Pancreas (tissue), 10 donors: ENCODE results near the gene CDCP1. TPM values are rescaled to one million over a fixed set of nuclear protein-coding genes. Genes with fewer than 3 reads are reported as not detected.

ENCODE experiments used
- ATAC-seq, 4 donors: fragments of 200-7000 bp; cut with Tn5 transposase; one replicate each; pipeline versions ENCODE4 v1.8.0 to v1.9.1; 2020; ENCODE audit warnings: mild to moderate bottlenecking in 4 of 4, moderate library complexity in 4 of 4
- DNase-seq, 6 donors: peaks; one replicate each; pipeline ENCODE4 v3.0.0-alpha.2; 2020
- FAIRE-seq: peaks from 2 replicates; lab custom pipeline; 2012; peaks lifted over from hg19 to GRCh38; lab: Jason Lieb, UNC
- H3K27ac ChIP-seq, 4 donors: fragments of 200-600 bp; sonication (generic); 1 replicate in 3 of 4; 2 replicates in 1 of 4; pipeline versions ENCODE4 v1.5.0 to v1.8.0; 2020
- H3K27me3 ChIP-seq, 4 donors: fragments of 200-600 bp; one replicate each; pipeline ENCODE4 v1.8.0; 2021
- H3K36me3 ChIP-seq, 3 donors: fragments of 200-600 bp; sonication (generic) in 1 of 3; one replicate each; pipeline versions ENCODE4 v1.5.0 to v1.8.0; 2020 to 2021
- H3K4me1 ChIP-seq, 3 donors: fragments of 200-600 bp; one replicate each; pipeline ENCODE4 v1.8.0; 2021
- H3K4me3 ChIP-seq, 4 donors: fragments of 200-600 bp; sonication (generic) in 2 of 4; one replicate each; pipeline versions ENCODE4 v1.5.0 to v1.8.0; 2020 to 2021
- H3K9me3 ChIP-seq, 4 donors: fragments of 200-600 bp; one replicate each; pipeline ENCODE4 v1.8.0; 2021
- WGBS, 2 donors: extraction: QIAGEN DNeasy Blood & Tissue Kit; methylation state at CpG; one replicate each; pipeline ENCODE4 v1.1.7; 2013; 5-methylcytosine and 5-hydroxymethylcytosine counted together
- intact Hi-C, 3 donors: fragments of 100-400 bp; cut with DNase I; formaldehyde crosslinking; loops; one replicate each; pipeline versions ENCODE4 v1.11.1 to v1.14.2; 2022
- polyA plus RNA-seq, 2 donors: library from polyadenylated mRNA; stranded (reverse); fragments of 200-250 nt; gene quantifications; one replicate each; pipeline ENCODE4 v1.2.3, GENCODE V29; 2013
- total RNA-seq, 6 donors: library from RNA; stranded (reverse); fragmentation: NEBNext Ultra II Directional in 4 of 6; extraction: Animal tissue kit (Norgen Biotek cat#: 25700) in 4 of 6; gene quantifications; one replicate each; pipeline versions ENCODE4 v1.2.1 to v1.2.4, GENCODE V29; 2021 to 2023
- TF ChIP-seq, protein P1 (sequence below), 4 donors: fragments of 200-600 bp; sonication (generic) in 3 of 4; IDR thresholded peaks; one replicate each; pipeline versions ENCODE4 v1.5.0 to v1.8.0; 2021; ENCODE audit warnings: antibody characterized with exemption in 4 of 4
- donor health status: healthy with polysubstance abuse.
- donor health status: DM: no; HTN: no; CAD: no; lungs with moderate emphysema.
- donor health status: DM: no; HTN: no; CAD: no.
- donor health status: control.
- donor health status: control.
- donor health status: Bipolar disorder and iron deficiency.
- donor health status: DM: yes; HTN: yes; CAD: no.
- donor health status: DM: no; HTN: no; CAD: no.
- donor health status: DM: no; HTN: no; CAD: no.
- donor health status: DM: yes; HTN: yes; CAD: no.

CDCP1 gene
- total and polyA plus RNA-seq, 8 donors: 3.4 to 22.2 (median 9.2) TPM

- Histone ChIP-seq H3K4me3 (no peak overlapping the region), H3K27ac (no peak overlapping the region), H3K36me3 (no peaks in the 10 kb centered on the region), H3K27me3 (no peaks in the 10 kb centered on the region), H3K9me3 (no peaks in the 10 kb centered on the region), H3K4me1 (peaks cover 0 to 10% (median 0%) of the 10 kb centered on the region in 3 donors)
- 83 to 88% methylated on average over 5 of the region's 5 CpGs for WGBS, 2 donors
- TF ChIP-seq, protein P1, sequence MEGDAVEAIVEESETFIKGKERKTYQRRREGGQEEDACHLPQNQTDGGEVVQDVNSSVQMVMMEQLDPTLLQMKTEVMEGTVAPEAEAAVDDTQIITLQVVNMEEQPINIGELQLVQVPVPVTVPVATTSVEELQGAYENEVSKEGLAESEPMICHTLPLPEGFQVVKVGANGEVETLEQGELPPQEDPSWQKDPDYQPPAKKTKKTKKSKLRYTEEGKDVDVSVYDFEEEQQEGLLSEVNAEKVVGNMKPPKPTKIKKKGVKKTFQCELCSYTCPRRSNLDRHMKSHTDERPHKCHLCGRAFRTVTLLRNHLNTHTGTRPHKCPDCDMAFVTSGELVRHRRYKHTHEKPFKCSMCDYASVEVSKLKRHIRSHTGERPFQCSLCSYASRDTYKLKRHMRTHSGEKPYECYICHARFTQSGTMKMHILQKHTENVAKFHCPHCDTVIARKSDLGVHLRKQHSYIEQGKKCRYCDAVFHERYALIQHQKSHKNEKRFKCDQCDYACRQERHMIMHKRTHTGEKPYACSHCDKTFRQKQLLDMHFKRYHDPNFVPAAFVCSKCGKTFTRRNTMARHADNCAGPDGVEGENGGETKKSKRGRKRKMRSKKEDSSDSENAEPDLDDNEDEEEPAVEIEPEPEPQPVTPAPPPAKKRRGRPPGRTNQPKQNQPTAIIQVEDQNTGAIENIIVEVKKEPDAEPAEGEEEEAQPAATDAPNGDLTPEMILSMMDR (IDR thresholded peaks at IDR 0.05): no peak
- intact Hi-C loops: no loop called here
- ATAC-seq (no peak), DNase-seq (no peak), FAIRE-seq (no peak)
Measured at GRCh38 chr3:45132568-45133211, 13.5 kb downstream of the CDCP1 start.

- TF ChIP-seq, protein P1 (IDR thresholded peaks at IDR 0.05): no peak
- H3K27ac ChIP-seq: no peak overlapping the region
- FAIRE-seq (no peak), ATAC-seq (no peak), DNase-seq (no peak)
- intact Hi-C loops: no loop called here
- peaks cover 0 to 2% (median 0%) of the 10 kb centered on the region in 3 donors for H3K4me1 ChIP-seq
- WGBS, 2 donors: 82 to 89% methylated on average over 2 of the region's 2 CpGs
- H3K27me3 ChIP-seq: no peaks in the 10 kb centered on the region
- H3K9me3 ChIP-seq: no peaks in the 10 kb centered on the region
- no peak overlapping the region for H3K4me3 ChIP-seq
- H3K36me3 ChIP-seq: no peaks in the 10 kb centered on the region
Measured at GRCh38 chr3:45131201-45131600, 15.0 kb downstream of the CDCP1 start.

- no peak overlapping the region for H3K27ac ChIP-seq
- intact Hi-C loops: no loop called here
- ATAC-seq: no peak
Measured at GRCh38 chr3:45130476-45130875, 15.7 kb downstream of the CDCP1 start.

GRCh38 chr3:45128950-45129349 is 17.2 kb downstream of the CDCP1 start:
- ATAC-seq (no peak), DNase-seq (no peak), FAIRE-seq (no peak)
- Histone ChIP-seq H3K27ac (no peak overlapping the region), H3K36me3 (no peaks in the 10 kb centered on the region), H3K27me3 (no peaks in the 10 kb centered on the region), H3K9me3 (no peaks in the 10 kb centered on the region), H3K4me3 (no peak overlapping the region), H3K4me1 (peaks cover 0 to 6% (median 0%) of the 10 kb centered on the region in 3 donors)
- TF ChIP-seq, protein P1 (IDR thresholded peaks at IDR 0.05): no peak
- intact Hi-C loops: no loop called here
- WGBS, 2 donors: 91 to 93% methylated on average over 4 of the region's 4 CpGs

More at GRCh38 chr3:45130476-45130875, 15.7 kb downstream of the CDCP1 start:
- H3K9me3 ChIP-seq: no peaks in the 10 kb centered on the region
- TF ChIP-seq, protein P1 (IDR thresholded peaks at IDR 0.05): no peak
- peaks cover 0 to 3% (median 0%) of the 10 kb centered on the region in 3 donors for H3K4me1 ChIP-seq
- H3K27me3 ChIP-seq: no peaks in the 10 kb centered on the region
- no peak overlapping the region for H3K4me3 ChIP-seq
- DNase-seq: no peak
- FAIRE-seq: no peak
- no peaks in the 10 kb centered on the region for H3K36me3 ChIP-seq
- WGBS, 2 donors: 77 to 82% methylated on average over 3 of the region's 3 CpGs

GRCh38 chr3:45127130-45127822 is 18.9 kb downstream of the CDCP1 start:
- TF ChIP-seq, protein P1 (IDR thresholded peaks at IDR 0.05): no peak
- Histone ChIP-seq H3K36me3 (no peaks in the 10 kb centered on the region), H3K9me3 (no peaks in the 10 kb centered on the region), H3K27ac (no peak overlapping the region), H3K4me1 (peaks cover 0 to 12% (median 0%) of the 10 kb centered on the region in 3 donors), H3K4me3 (no peak overlapping the region), H3K27me3 (no peaks in the 10 kb centered on the region)
- intact Hi-C loops: no loop called here
- ATAC-seq (no peak), DNase-seq (no peak), FAIRE-seq (no peak)
- WGBS, 2 donors: 88 to 91% methylated on average over 3 of the region's 3 CpGs
